Measurements from ENCODE around the gene RGS3.

The RGS3 gene

DNA sequence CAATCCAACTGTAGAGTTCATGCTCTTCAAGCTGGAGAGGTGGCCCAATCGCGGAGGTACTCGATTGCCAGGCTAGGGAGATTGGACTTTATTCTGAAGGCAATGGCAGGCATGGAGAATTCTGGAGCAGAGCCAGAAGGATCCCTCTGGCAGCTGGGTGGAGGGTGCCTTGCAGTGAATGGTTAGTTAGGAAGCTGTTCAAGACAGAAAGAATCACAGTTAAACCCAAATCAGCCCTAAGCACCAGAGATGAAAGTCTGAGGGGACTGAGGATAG, 182.4 kb downstream of the RGS3 start (continued):
- TF ChIP-seq, protein P1, sequence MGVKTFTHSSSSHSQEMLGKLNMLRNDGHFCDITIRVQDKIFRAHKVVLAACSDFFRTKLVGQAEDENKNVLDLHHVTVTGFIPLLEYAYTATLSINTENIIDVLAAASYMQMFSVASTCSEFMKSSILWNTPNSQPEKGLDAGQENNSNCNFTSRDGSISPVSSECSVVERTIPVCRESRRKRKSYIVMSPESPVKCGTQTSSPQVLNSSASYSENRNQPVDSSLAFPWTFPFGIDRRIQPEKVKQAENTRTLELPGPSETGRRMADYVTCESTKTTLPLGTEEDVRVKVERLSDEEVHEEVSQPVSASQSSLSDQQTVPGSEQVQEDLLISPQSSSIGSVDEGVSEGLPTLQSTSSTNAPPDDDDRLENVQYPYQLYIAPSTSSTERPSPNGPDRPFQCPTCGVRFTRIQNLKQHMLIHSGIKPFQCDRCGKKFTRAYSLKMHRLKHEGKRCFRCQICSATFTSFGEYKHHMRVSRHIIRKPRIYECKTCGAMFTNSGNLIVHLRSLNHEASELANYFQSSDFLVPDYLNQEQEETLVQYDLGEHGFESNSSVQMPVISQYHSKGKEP (tag by site-specific recombination; IDR thresholded peaks at IDR 0.05) = no peak
- TF ChIP-seq GLI4 (tag by site-specific recombination; IDR thresholded peaks at IDR 0.05) (no peak), ZNF843 (tag by site-specific recombination; IDR thresholded peaks at IDR 0.05) (no peak)

DNA sequence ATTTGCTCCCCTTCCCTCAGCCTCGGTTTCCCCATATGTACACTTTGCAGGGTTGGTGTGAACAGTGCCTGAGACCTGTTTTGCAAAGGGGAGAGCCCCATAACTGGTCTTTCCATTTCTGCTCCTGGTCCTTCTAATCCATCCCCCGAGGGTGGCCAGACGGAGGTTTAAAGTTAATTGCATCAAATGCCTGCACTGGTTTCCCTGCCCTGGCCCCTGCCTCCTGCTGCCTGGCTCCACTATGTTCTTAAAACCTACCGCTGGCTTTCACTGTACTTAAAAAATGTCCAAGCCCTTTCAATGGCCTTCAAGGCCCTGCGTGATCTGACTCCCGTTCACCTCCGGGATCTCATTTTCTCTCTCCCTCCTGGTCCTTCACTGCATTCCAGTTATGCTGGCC, 183.0 kb downstream of the RGS3 start:
- H3K36me3 ChIP-seq (ENCODE audit: control insufficient read depth in 2 of 2, insufficient read depth in 1 of 2, low read length in 2 of 2) = no peaks in the 10 kb centered on the region
- no peak overlapping the region for H3K4me3 ChIP-seq (ENCODE audit: low read depth, low read length)
- H3K27ac ChIP-seq (ENCODE audit: extremely low read depth, low read depth, low read length) = no peak overlapping the region
- ChIA-PET POLR2A (no interaction called here), CTCF (no interaction called here)
- TF ChIP-seq MEIS1 (CRISPR knock-in tag; IDR thresholded peaks at IDR 0.05; ENCODE audit: borderline replicate concordance) (no peak), IKZF3 (tag by site-specific recombination; IDR thresholded peaks at IDR 0.05) (no peak), ZNF658 (tag by site-specific recombination; IDR thresholded peaks at IDR 0.05) (no peak), ZNF623 (tag by site-specific recombination; IDR thresholded peaks at IDR 0.05) (no peak), HOXC10 (CRISPR knock-in tag; IDR thresholded peaks at IDR 0.05) (no peak), ZBTB21 (tag by site-specific recombination; IDR thresholded peaks at IDR 0.05) (no peak), ZBTB7A (tag by site-specific recombination; IDR thresholded peaks at IDR 0.05; ENCODE audit: low read depth) (no peak), GLI2 (tag by site-specific recombination; IDR thresholded peaks at IDR 0.05; ENCODE audit: borderline replicate concordance, low read depth) (no peak), ZNF37A (tag by site-specific recombination; IDR thresholded peaks at IDR 0.05) (no peak), KLF7 (tag by site-specific recombination; IDR thresholded peaks at IDR 0.05; ENCODE audit: borderline replicate concordance) (no peak), ZXDB (tag by site-specific recombination; IDR thresholded peaks at IDR 0.05) (no peak), ZNF560 (tag by site-specific recombination; IDR thresholded peaks at IDR 0.05; ENCODE audit: borderline replicate concordance) (no peak), KLF1 (tag by site-specific recombination; IDR thresholded peaks at IDR 0.05) (no peak), ZNF785 (tag by site-specific recombination; IDR thresholded peaks at IDR 0.05) (no peak), ZNF324 (tag by site-specific recombination; IDR thresholded peaks at IDR 0.05) (no peak), ZNF629 (tag by site-specific recombination; IDR thresholded peaks at IDR 0.05) (no peak), ZNF121 (tag by site-specific recombination; IDR thresholded peaks at IDR 0.05) (no peak)
- TF ChIP-seq, protein P2, sequence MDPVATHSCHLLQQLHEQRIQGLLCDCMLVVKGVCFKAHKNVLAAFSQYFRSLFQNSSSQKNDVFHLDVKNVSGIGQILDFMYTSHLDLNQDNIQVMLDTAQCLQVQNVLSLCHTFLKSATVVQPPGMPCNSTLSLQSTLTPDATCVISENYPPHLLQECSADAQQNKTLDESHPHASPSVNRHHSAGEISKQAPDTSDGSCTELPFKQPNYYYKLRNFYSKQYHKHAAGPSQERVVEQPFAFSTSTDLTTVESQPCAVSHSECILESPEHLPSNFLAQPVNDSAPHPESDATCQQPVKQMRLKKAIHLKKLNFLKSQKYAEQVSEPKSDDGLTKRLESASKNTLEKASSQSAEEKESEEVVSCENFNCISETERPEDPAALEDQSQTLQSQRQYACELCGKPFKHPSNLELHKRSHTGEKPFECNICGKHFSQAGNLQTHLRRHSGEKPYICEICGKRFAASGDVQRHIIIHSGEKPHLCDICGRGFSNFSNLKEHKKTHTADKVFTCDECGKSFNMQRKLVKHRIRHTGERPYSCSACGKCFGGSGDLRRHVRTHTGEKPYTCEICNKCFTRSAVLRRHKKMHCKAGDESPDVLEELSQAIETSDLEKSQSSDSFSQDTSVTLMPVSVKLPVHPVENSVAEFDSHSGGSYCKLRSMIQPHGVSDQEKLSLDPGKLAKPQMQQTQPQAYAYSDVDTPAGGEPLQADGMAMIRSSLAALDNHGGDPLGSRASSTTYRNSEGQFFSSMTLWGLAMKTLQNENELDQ (tag by site-specific recombination; IDR thresholded peaks at IDR 0.05; ENCODE audit: low read depth) = no peak
- TF ChIP-seq, protein P1 (tag by site-specific recombination; IDR thresholded peaks at IDR 0.05) = no peak
- TF ChIP-seq, protein P3, sequence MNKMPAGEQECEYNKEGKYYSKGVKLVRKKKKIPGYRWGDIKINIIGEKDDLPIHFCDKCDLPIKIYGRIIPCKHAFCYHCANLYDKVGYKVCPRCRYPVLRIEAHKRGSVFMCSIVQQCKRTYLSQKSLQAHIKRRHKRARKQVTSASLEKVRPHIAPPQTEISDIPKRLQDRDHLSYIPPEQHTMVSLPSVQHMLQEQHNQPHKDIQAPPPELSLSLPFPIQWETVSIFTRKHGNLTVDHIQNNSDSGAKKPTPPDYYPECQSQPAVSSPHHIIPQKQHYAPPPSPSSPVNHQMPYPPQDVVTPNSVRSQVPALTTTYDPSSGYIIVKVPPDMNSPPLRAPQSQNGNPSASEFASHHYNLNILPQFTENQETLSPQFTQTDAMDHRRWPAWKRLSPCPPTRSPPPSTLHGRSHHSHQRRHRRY (tag by site-specific recombination; IDR thresholded peaks at IDR 0.05) = no peak
- no peaks in the 10 kb centered on the region for H3K4me1 ChIP-seq (ENCODE audit: control insufficient read depth, insufficient read depth, low read length)
- no peaks in the 10 kb centered on the region for H3K9me3 ChIP-seq (ENCODE audit: control insufficient read depth, insufficient read depth, low read depth, low read length)

All from HEK293 (cell line).